MCF 10A (cell line): ENCODE data around the gene ESM1. TPM values are rescaled to one million over a fixed set of nuclear protein-coding genes. Genes with fewer than 3 reads are reported as not detected.

Source experiments
- Bru-seq: library from RNA; stranded (reverse); fragments of 400-500 nt; gene quantifications from one replicate; lab custom pipeline; 2021; lab: Mats Ljungman, UMichigan
- BruChase-seq, 2 experiments: library from RNA; stranded (reverse); fragments of 400-500 nt; gene quantifications; one replicate each; lab custom pipeline; 2021; lab: Mats Ljungman, UMichigan
- BruUV-seq: library from RNA; stranded (reverse); fragments of 400-500 nt; replicated peaks from 2 replicates; lab custom pipeline; 2021; lab: Mats Ljungman, UMichigan
- CTCF ChIA-PET: fragments of 300-600 bp; sonication (Branson Sonifier 250); formaldehyde crosslinking; extraction: SDS; loops from one replicate; lab custom pipeline; 2021; ENCODE audit warnings: antibody characterized with exemption, inconsistent platforms; lab: Yijun Ruan, JAX
- POLR2A ChIA-PET: fragments of 300-600, 350-650 bp; sonication (Branson Sonifier 250); formaldehyde crosslinking; extraction: SDS; loops from one replicate; lab custom pipeline; 2020; ENCODE audit warnings: antibody characterized with exemption, inconsistent platforms; lab: Yijun Ruan, JAX
- DNase-seq: peaks from one replicate; pipeline ENCODE4 v3.0.0-alpha.2; 2018; ENCODE audit not compliant: unreplicated experiment
- H3K27ac Mint-ChIP-seq: one replicate; pipeline ENCODE4 v1.8.0; 2022; ENCODE audit warnings: mild to moderate bottlenecking, low read depth, mixed read lengths; ENCODE audit not compliant: unreplicated experiment
- H3K27me3 Mint-ChIP-seq: one replicate; pipeline ENCODE4 v1.8.0; 2022; ENCODE audit warnings: mixed read lengths; ENCODE audit not compliant: insufficient read depth, unreplicated experiment
- H3K36me3 Mint-ChIP-seq: one replicate; pipeline ENCODE4 v1.8.0; 2022; ENCODE audit warnings: mild to moderate bottlenecking, moderate library complexity, mixed read lengths; ENCODE audit not compliant: insufficient read depth, unreplicated experiment
- H3K4me1 Mint-ChIP-seq: one replicate; pipeline ENCODE4 v1.8.0; 2022; ENCODE audit warnings: mixed read lengths; ENCODE audit not compliant: insufficient read depth, unreplicated experiment
- H3K4me3 Mint-ChIP-seq: one replicate; pipeline ENCODE4 v1.8.0; 2022; ENCODE audit warnings: mild to moderate bottlenecking, moderate library complexity, mixed read lengths; ENCODE audit not compliant: unreplicated experiment
- H3K9me3 Mint-ChIP-seq: one replicate; pipeline ENCODE4 v1.8.0; 2022; ENCODE audit warnings: mixed read lengths; ENCODE audit not compliant: unreplicated experiment
- intact Hi-C: fragments of 100-400 bp; cut with micrococcal nuclease; formaldehyde crosslinking; loops from 2 replicates; pipeline ENCODE4 v1.14.1; 2022
- long read RNA-seq: library from polyadenylated mRNA; stranded (forward); transcript quantifications from one replicate; pipeline ENCODE4 v2.0.0, GENCODE V29; 2022
- total RNA-seq: library from RNA; stranded (reverse); gene quantifications from 2 replicates; pipeline ENCODE4 v1.2.3, GENCODE V29; 2022
- TF ChIP-seq, protein P1 (sequence below): fragments of 200-600 bp; IDR thresholded peaks from one replicate; pipeline ENCODE4 v1.8.0; 2022; ENCODE audit warnings: antibody characterized with exemption, mild to moderate bottlenecking; ENCODE audit not compliant: unreplicated experiment

ESM1 gene
- total RNA-seq, result not detected in 2 replicates
- not detected for Bru-seq, nascent RNA
- BruChase-seq, experiment 1, labeled RNA remaining after a 6-hour chase, result not detected
- not detected for BruChase-seq, experiment 2, labeled RNA remaining after a 2-hour chase
- long read RNA-seq, result 0 reads

DNA sequence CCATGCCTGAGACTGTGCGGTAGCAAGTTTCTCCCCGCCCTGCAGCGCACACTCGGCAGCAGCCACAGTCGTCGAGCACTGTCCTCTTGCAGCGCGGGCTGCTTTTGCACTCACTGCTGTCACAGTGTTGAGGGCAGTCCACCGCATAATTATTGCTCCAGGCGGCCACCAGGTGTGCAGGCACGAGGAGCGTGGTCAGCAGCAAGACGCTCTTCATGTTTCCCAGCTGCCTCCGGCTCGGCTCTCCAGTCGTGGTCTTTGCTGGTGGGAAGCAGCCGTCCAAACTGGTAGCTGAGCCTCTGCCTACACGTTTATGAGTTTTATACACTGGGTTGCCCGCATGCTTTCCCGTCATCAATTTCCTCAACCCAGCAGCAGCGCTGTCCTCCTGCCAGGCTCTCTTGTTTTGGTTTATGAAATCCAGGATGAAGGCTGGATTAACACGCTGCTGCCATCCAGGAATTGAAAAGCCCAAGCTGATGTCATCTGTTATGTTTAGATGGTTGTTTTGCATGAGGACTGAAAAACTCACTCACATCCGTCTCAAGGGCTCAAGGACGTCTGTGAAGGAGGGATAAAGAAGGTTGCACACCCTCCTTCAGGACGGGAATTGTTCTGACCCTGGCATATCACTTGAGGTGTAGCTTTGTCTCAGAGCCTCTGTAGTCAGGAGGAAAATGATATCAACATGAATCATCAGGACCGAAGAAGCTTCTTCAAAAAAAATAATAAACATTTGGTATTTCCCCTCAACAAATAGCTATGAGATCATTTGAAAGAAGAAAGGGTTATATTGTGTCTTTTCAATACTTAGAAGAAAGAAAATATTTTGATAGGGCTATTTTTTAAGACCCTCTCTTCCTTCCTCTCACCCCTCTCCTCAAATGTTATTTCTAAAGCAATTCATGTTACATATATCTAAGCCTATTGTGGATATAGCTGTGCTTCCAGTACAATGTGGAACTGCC is at the start of gene ESM1:
Gene ESM1, minus strand, starts transcription at position 293 of the 968 bp plus-strand sequence. Its CDS starts 76 bp downstream, at position 217.
- H3K27me3 Mint-ChIP-seq, result peaks cover 44% of the 10 kb centered on the region
- H3K9me3 Mint-ChIP-seq, result no peaks in the 10 kb centered on the region
- CTCF ChIA-PET, result interaction anchor here (0.6 to 1.6 kb wide), 5 partner anchors 14 to 467 kb away, joined by 3 to 4 read pairs (median 3); no protein-coding TSS in a partner anchor
- peaks cover 4% of the 10 kb centered on the region for H3K36me3 Mint-ChIP-seq
- peaks cover 13% of the 10 kb centered on the region for H3K4me1 Mint-ChIP-seq
- intact Hi-C loops, result no loop called here
- no TSS peak for BruUV-seq
- H3K27ac Mint-ChIP-seq, result no peak within 1 kb of the TSS
- TF ChIP-seq, protein P1, sequence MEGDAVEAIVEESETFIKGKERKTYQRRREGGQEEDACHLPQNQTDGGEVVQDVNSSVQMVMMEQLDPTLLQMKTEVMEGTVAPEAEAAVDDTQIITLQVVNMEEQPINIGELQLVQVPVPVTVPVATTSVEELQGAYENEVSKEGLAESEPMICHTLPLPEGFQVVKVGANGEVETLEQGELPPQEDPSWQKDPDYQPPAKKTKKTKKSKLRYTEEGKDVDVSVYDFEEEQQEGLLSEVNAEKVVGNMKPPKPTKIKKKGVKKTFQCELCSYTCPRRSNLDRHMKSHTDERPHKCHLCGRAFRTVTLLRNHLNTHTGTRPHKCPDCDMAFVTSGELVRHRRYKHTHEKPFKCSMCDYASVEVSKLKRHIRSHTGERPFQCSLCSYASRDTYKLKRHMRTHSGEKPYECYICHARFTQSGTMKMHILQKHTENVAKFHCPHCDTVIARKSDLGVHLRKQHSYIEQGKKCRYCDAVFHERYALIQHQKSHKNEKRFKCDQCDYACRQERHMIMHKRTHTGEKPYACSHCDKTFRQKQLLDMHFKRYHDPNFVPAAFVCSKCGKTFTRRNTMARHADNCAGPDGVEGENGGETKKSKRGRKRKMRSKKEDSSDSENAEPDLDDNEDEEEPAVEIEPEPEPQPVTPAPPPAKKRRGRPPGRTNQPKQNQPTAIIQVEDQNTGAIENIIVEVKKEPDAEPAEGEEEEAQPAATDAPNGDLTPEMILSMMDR, result no peak
- DNase-seq, result peak; percentile 59
- H3K4me3 Mint-ChIP-seq, result peak within 1 kb of the TSS; percentile 54
- POLR2A ChIA-PET, result interaction anchor here (0.6 to 1.1 kb wide), 3 partner anchors 9 to 174 kb away, joined by 3 to 4 read pairs (median 3); partner anchors contain the start of gene GPX8

DNA sequence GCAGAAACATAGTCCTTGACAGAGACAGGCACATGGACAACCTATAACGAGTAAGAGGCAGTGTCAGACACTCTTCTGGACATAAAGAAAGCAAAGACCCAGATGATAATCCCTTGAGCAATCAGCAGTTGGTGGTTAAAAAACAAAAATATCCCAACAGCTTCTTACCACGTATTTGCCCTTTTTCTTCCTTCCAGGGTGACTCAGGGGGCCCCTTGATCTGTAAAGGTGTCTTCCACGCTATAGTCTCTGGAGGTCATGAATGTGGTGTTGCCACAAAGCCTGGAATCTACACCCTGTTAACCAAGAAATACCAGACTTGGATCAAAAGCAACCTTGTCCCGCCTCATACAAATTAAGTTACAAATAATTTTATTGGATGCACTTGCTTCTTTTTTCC is 48.2 kb upstream of the ESM1 start:
- H3K4me1 Mint-ChIP-seq, result no peaks in the 10 kb centered on the region
- DNase-seq, result no peak
- CTCF ChIA-PET, result no interaction called here
- intact Hi-C loops, result no loop called here
- H3K36me3 Mint-ChIP-seq, result no peaks in the 10 kb centered on the region
- no TSS peak for BruUV-seq
- TF ChIP-seq, protein P1, result no peak
- POLR2A ChIA-PET, result no interaction called here
- no peak overlapping the region for H3K4me3 Mint-ChIP-seq
- H3K27ac Mint-ChIP-seq, result no peak overlapping the region
- H3K27me3 Mint-ChIP-seq, result peaks cover 4% of the 10 kb centered on the region
- H3K9me3 Mint-ChIP-seq, result no peaks in the 10 kb centered on the region

DNA sequence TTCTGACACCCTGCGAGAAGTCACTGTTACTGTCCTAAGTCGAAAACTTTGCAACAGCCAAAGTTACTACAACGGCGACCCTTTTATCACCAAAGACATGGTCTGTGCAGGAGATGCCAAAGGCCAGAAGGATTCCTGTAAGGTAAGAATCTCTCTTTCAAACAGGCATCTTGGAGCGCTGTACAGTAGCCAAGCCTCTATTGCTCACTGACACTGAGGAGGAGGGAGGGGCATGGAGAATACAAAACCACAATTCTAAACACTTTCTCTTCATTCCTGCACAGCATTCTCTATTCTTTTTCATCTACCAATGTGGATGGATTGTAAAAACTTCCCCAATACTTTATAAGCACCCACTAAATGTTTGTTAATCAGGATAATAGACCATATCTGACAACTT is 46.1 kb upstream of the ESM1 start:
- no peaks in the 10 kb centered on the region for H3K36me3 Mint-ChIP-seq
- H3K27me3 Mint-ChIP-seq, result peaks cover 25% of the 10 kb centered on the region
- no peak for DNase-seq
- H3K4me1 Mint-ChIP-seq, result no peaks in the 10 kb centered on the region
- BruUV-seq, result no TSS peak
- no peaks in the 10 kb centered on the region for H3K9me3 Mint-ChIP-seq
- POLR2A ChIA-PET, result no interaction called here
- no peak overlapping the region for H3K27ac Mint-ChIP-seq
- TF ChIP-seq, protein P1, result no peak
- intact Hi-C loops, result no loop called here
- no peak overlapping the region for H3K4me3 Mint-ChIP-seq
- CTCF ChIA-PET, result no interaction called here
